Measurements from ENCODE around the gene GINS2. TPM values are rescaled to one million over a fixed set of nuclear protein-coding genes. Genes with fewer than 3 reads are reported as not detected.

The GINS2 gene
- total RNA-seq, 1 experiment from 2014 or later, result 53.3 TPM

DNA sequence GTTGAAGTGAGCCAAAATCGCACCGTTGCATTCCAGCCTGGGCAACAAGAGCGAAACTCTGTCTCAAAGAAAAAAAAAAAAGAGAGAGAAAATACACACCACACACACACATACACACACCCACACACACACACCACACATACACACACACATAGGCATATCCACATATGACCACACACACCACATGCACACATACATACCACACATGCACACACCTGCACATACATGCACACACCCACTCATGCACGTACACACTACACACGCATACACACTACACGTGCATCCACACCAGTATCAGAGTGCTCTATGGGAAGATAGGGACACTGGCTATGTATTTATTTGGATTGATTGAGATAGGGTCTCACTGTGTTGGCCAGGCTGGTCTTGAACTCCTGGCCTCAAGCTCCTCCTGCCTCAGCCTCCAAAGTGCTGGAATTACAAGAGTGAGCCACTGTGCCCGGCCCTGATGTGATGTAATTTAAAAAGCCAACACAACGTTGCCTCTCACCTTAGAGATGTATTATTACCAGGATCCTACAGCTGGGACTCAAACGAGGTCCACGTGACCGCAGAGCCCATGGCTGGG, 17.8 kb upstream of the GINS2 start:
- DNase-seq (ENCODE audit: low read depth, low spot score) (no peak), ATAC-seq (no peak)
- Histone ChIP-seq H3K36me3 (ENCODE audit: control insufficient read depth in 1 of 2, insufficient read depth in 2 of 2, low read length in 2 of 2) (peaks cover 0 to 4% of the 10 kb centered on the region in 2 experiments; a peak in 1 of 4 replicates), H3K27me3 (ENCODE audit: insufficient read depth, low read length) (no peaks in the 10 kb centered on the region), H2AFZ (ENCODE audit: low read depth, low read length, poor library complexity, severe bottlenecking) (no peak overlapping the region), H3K4me2 (ENCODE audit: low read length) (no peak overlapping the region), H4K20me1 (ENCODE audit: insufficient read depth) (no peaks in the 10 kb centered on the region), H3K9me3 (ENCODE audit: control insufficient read depth in 1 of 2, insufficient read depth in 1 of 2, low read depth in 1 of 2, low read length in 2 of 2) (no peaks in the 10 kb centered on the region), H3K4me3 (replicated peaks in 1 of 2; ENCODE audit: low read depth in 1 of 2, low read length in 2 of 2) (no peak overlapping the region), H3K4me1 (ENCODE audit: control insufficient read depth in 1 of 2, insufficient read depth in 2 of 2, low read length in 2 of 2) (no peaks in the 10 kb centered on the region), H3K9me2 (ENCODE audit: insufficient read depth) (no peaks in the 10 kb centered on the region), H3K27ac (ENCODE audit: low read depth, low read length) (no peak overlapping the region), H3K79me2 (ENCODE audit: insufficient read depth, low read length) (no peaks in the 10 kb centered on the region), H3K9ac (ENCODE audit: low read length) (no peak overlapping the region)
- intact Hi-C loops (cut with micrococcal nuclease), result no loop called here
- ChIA-PET CTCF (no interaction called here), POLR2A (no interaction called here), RAD21 (ENCODE audit: low non-redundant PET in 1 of 2, low total read pairs in 2 of 2, uncharacterized antibody in 2 of 2, unreplicated experiment in 2 of 2) (no interaction called here)
- no peak for TF ChIP-seq YY1 (IDR thresholded peaks at IDR 0.05; ENCODE audit: extremely low read depth, insufficient replicate concordance, low read depth, low read length)
- TF ChIP-seq, protein P1, sequence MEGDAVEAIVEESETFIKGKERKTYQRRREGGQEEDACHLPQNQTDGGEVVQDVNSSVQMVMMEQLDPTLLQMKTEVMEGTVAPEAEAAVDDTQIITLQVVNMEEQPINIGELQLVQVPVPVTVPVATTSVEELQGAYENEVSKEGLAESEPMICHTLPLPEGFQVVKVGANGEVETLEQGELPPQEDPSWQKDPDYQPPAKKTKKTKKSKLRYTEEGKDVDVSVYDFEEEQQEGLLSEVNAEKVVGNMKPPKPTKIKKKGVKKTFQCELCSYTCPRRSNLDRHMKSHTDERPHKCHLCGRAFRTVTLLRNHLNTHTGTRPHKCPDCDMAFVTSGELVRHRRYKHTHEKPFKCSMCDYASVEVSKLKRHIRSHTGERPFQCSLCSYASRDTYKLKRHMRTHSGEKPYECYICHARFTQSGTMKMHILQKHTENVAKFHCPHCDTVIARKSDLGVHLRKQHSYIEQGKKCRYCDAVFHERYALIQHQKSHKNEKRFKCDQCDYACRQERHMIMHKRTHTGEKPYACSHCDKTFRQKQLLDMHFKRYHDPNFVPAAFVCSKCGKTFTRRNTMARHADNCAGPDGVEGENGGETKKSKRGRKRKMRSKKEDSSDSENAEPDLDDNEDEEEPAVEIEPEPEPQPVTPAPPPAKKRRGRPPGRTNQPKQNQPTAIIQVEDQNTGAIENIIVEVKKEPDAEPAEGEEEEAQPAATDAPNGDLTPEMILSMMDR (IDR thresholded peaks at IDR 0.05 in 2 of 3, conservative IDR thresholded peaks at IDR 0.05 in 1 of 3; ENCODE audit: borderline replicate concordance in 1 of 3, insufficient read depth in 1 of 3, low read depth in 2 of 3, low read length in 2 of 3), result no peak
- TF ChIP-seq, protein P2, sequence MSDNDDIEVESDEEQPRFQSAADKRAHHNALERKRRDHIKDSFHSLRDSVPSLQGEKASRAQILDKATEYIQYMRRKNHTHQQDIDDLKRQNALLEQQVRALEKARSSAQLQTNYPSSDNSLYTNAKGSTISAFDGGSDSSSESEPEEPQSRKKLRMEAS (IDR thresholded peaks at IDR 0.05), result no peak
- TF ChIP-seq, protein P3, sequence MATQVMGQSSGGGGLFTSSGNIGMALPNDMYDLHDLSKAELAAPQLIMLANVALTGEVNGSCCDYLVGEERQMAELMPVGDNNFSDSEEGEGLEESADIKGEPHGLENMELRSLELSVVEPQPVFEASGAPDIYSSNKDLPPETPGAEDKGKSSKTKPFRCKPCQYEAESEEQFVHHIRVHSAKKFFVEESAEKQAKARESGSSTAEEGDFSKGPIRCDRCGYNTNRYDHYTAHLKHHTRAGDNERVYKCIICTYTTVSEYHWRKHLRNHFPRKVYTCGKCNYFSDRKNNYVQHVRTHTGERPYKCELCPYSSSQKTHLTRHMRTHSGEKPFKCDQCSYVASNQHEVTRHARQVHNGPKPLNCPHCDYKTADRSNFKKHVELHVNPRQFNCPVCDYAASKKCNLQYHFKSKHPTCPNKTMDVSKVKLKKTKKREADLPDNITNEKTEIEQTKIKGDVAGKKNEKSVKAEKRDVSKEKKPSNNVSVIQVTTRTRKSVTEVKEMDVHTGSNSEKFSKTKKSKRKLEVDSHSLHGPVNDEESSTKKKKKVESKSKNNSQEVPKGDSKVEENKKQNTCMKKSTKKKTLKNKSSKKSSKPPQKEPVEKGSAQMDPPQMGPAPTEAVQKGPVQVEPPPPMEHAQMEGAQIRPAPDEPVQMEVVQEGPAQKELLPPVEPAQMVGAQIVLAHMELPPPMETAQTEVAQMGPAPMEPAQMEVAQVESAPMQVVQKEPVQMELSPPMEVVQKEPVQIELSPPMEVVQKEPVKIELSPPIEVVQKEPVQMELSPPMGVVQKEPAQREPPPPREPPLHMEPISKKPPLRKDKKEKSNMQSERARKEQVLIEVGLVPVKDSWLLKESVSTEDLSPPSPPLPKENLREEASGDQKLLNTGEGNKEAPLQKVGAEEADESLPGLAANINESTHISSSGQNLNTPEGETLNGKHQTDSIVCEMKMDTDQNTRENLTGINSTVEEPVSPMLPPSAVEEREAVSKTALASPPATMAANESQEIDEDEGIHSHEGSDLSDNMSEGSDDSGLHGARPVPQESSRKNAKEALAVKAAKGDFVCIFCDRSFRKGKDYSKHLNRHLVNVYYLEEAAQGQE (IDR thresholded peaks at IDR 0.05; ENCODE audit: low read depth), result no peak
- no peak for TF ChIP-seq FOSL1 (IDR thresholded peaks at IDR 0.05; ENCODE audit: low read depth)
- TF ChIP-seq RAD21 (IDR thresholded peaks at IDR 0.05; ENCODE audit: low read depth), result no peak
- TF ChIP-seq EZH2 (IDR thresholded peaks at IDR 0.05), result no peak
- TF ChIP-seq CEBPB (IDR thresholded peaks at IDR 0.05; ENCODE audit: low read depth), result no peak
- no peak for TF ChIP-seq EGR1 (IDR thresholded peaks at IDR 0.05; ENCODE audit: low read depth)
- BruUV-seq (replicated peaks), result no TSS peak
